H9 (cell line): ENCODE results near the gene AATF. TPM values are rescaled to one million over a fixed set of nuclear protein-coding genes. Genes with fewer than 3 reads are reported as not detected.

Experiments used
- DNase-seq: peaks from one replicate; pipeline ENCODE4 v3.0.0-alpha.2; 2017
- H2AFZ ChIP-seq: one replicate; pipeline ENCODE4 v1.6.1; 2013; ENCODE audit warnings: mild to moderate bottlenecking, low read length, control low read depth, moderate library complexity
- H2AK5ac ChIP-seq: 2 replicates; pipeline ENCODE4 v1.6.1; 2013; ENCODE audit warnings: low read length, control low read depth, mixed read lengths; ENCODE audit not compliant: insufficient read length
- H2BK120ac ChIP-seq: one replicate; pipeline ENCODE4 v1.6.1; 2013; ENCODE audit warnings: low read depth, mild to moderate bottlenecking, low read length, control low read depth, inconsistent platforms; ENCODE audit not compliant: poor library complexity, severe bottlenecking
- H2BK12ac ChIP-seq: 2 replicates; pipeline ENCODE4 v1.6.1; 2013; ENCODE audit warnings: low read length, control low read depth, mixed read lengths, low read depth; ENCODE audit not compliant: insufficient read length
- H2BK15ac ChIP-seq: 2 replicates; pipeline ENCODE4 v1.6.1; 2013; ENCODE audit warnings: low read depth, low read length, control low read depth
- H2BK20ac ChIP-seq: one replicate; pipeline ENCODE4 v1.6.1; 2013; ENCODE audit warnings: low read depth, mild to moderate bottlenecking, low read length, control low read depth, inconsistent platforms; ENCODE audit not compliant: poor library complexity, severe bottlenecking
- H2BK5ac ChIP-seq: 2 replicates; pipeline ENCODE4 v1.6.1; 2013; ENCODE audit warnings: low read length, control low read depth, mixed read lengths; ENCODE audit not compliant: insufficient read length
- H3K14ac ChIP-seq: 2 replicates; pipeline ENCODE4 v1.6.1; 2013; ENCODE audit warnings: low read length, control low read depth; ENCODE audit not compliant: insufficient read depth
- H3K18ac ChIP-seq: 2 replicates; pipeline ENCODE4 v1.6.1; 2013; ENCODE audit warnings: low read depth, mild to moderate bottlenecking, mixed read lengths, low read length, control low read depth; ENCODE audit not compliant: insufficient read length
- H3K23ac ChIP-seq: 2 replicates; pipeline ENCODE4 v1.6.1; 2013; ENCODE audit warnings: low read length, control low read depth, mixed read lengths, low read depth; ENCODE audit not compliant: insufficient read length
- H3K23me2 ChIP-seq: 2 replicates; pipeline ENCODE4 v1.6.1; 2013; ENCODE audit warnings: low read depth, mild to moderate bottlenecking, mixed read lengths, low read length, control low read depth; ENCODE audit not compliant: insufficient read length, poor library complexity, severe bottlenecking
- H3K27ac ChIP-seq: 2 replicates; pipeline ENCODE4 v1.5.1; 2013; ENCODE audit warnings: low read length, control low read depth, mixed read lengths, low read depth; ENCODE audit not compliant: insufficient read length
- H3K27me3 ChIP-seq: 2 replicates; pipeline ENCODE4 v1.6.1; 2013; ENCODE audit warnings: low read length, control low read depth, inconsistent platforms; ENCODE audit not compliant: insufficient read depth
- H3K4ac ChIP-seq: 2 replicates; pipeline ENCODE4 v1.6.1; 2013; ENCODE audit warnings: low read depth, mild to moderate bottlenecking, control low read depth, inconsistent platforms, low read length, moderate library complexity
- H3K4me1 ChIP-seq: 2 replicates; pipeline ENCODE4 v1.6.1; 2013; ENCODE audit warnings: low read length, control low read depth, inconsistent platforms; ENCODE audit not compliant: insufficient read depth
- H3K4me2 ChIP-seq: 2 replicates; pipeline ENCODE4 v1.6.1; 2013; ENCODE audit warnings: low read length, control low read depth, mixed read lengths; ENCODE audit not compliant: insufficient read length, insufficient read depth
- H3K56ac ChIP-seq: 2 replicates; pipeline ENCODE4 v1.6.1; 2013; ENCODE audit warnings: low read depth, mild to moderate bottlenecking, mixed read lengths, low read length, control low read depth; ENCODE audit not compliant: insufficient read length
- H3K79me1 ChIP-seq: 2 replicates; pipeline ENCODE4 v1.6.1; 2013; ENCODE audit warnings: low read depth, mild to moderate bottlenecking, moderate library complexity, low read length, control low read depth, inconsistent platforms; ENCODE audit not compliant: insufficient read depth, poor library complexity, severe bottlenecking
- H3K79me2 ChIP-seq: 2 replicates; pipeline ENCODE4 v1.6.1; 2013; ENCODE audit warnings: low read length, control low read depth, inconsistent platforms; ENCODE audit not compliant: insufficient read depth
- H3K9ac ChIP-seq: 2 replicates; pipeline ENCODE4 v1.6.1; 2013; ENCODE audit warnings: low read length, control low read depth, mixed read lengths; ENCODE audit not compliant: insufficient read length; ENCODE audit errors: extremely low read depth
- H3K9me3 ChIP-seq: one replicate; pipeline ENCODE4 v1.6.1; 2013; ENCODE audit warnings: low read depth, low read length, inconsistent platforms; ENCODE audit not compliant: control insufficient read depth
- H3T11ph ChIP-seq: one replicate; pipeline ENCODE4 v1.6.1; 2013; ENCODE audit warnings: mild to moderate bottlenecking, low read length, control low read depth, inconsistent platforms
- H4K20me1 ChIP-seq: one replicate; pipeline ENCODE4 v1.6.1; 2013; ENCODE audit not compliant: control insufficient read depth, insufficient read length, insufficient read depth
- H4K5ac ChIP-seq: 2 replicates; pipeline ENCODE4 v1.6.1; 2013; ENCODE audit warnings: low read depth, mild to moderate bottlenecking, mixed read lengths, low read length, control low read depth; ENCODE audit not compliant: insufficient read length
- H4K8ac ChIP-seq: replicated peaks from 2 replicates; pipeline ENCODE4 v1.6.1; 2013; ENCODE audit warnings: low read length, control low read depth, mixed read lengths, low read depth; ENCODE audit not compliant: insufficient read length
- H4K91ac ChIP-seq: 2 replicates; pipeline ENCODE4 v1.6.1; 2013; ENCODE audit warnings: low read depth, mild to moderate bottlenecking, moderate library complexity, mixed read lengths, low read length, control low read depth; ENCODE audit not compliant: insufficient read length
- H3K27ac Mint-ChIP-seq, 3 experiments: 2 replicates in 2 of 3; 3 replicates in 1 of 3; pipeline ENCODE4 v1.8.0; 2020 to 2021; ENCODE audit warnings: mixed read lengths in 3 of 3, mild to moderate bottlenecking in 1 of 3, moderate library complexity in 1 of 3
- H3K27me3 Mint-ChIP-seq: 2 replicates; pipeline ENCODE4 v1.8.0; 2021; ENCODE audit warnings: low read depth, mild to moderate bottlenecking, moderate library complexity, mixed read lengths
- H3K36me3 Mint-ChIP-seq, 3 experiments: 2 replicates in 2 of 3; 3 replicates in 1 of 3; pipeline ENCODE4 v1.8.0; 2020 to 2021; ENCODE audit warnings: low read depth in 3 of 3, mixed read lengths in 3 of 3; ENCODE audit not compliant: insufficient read depth in 1 of 3
- H3K4me1 Mint-ChIP-seq, 2 experiments: 2 replicates each; pipeline ENCODE4 v1.8.0; 2020; ENCODE audit warnings: mixed read lengths in 2 of 2
- H3K4me3 Mint-ChIP-seq, 2 experiments: 2 replicates in 1 of 2; 3 replicates in 1 of 2; pipeline ENCODE4 v1.8.0; 2020 to 2021; ENCODE audit warnings: mild to moderate bottlenecking in 2 of 2, mixed read lengths in 2 of 2, moderate library complexity in 1 of 2
- H3K9me3 Mint-ChIP-seq, 2 experiments: 2 replicates in 1 of 2; 3 replicates in 1 of 2; pipeline ENCODE4 v1.8.0; 2020; ENCODE audit warnings: mild to moderate bottlenecking in 2 of 2, mixed read lengths in 2 of 2, moderate library complexity in 1 of 2
- CTCF ChIP-seq: fragments of 200-600 bp; sonication (generic); conservative IDR thresholded peaks from 3 replicates; pipeline ENCODE4 v1.8.0; 2021; ENCODE audit warnings: antibody characterized with exemption, mild to moderate bottlenecking
- WGBS: extraction: QIAGEN DNeasy Blood & Tissue Kit; methylation state at CpG from one replicate; pipeline ENCODE4 v1.1.7; 2013; ENCODE audit warnings: missing lambda C conversion rate, low lambda C conversion rate, mixed read lengths; ENCODE audit not compliant: insufficient read length; ENCODE audit errors: extremely low coverage; 5-methylcytosine and 5-hydroxymethylcytosine counted together
- total RNA-seq: library from RNA; stranded (reverse); gene quantifications from 2 replicates; pipeline ENCODE4 v1.2.1, GENCODE V29; 2021

Gene AATF
- total RNA-seq, 1 experiment from 2014 or later, result 69.6 TPM

- Mint-ChIP-seq H3K4me3 (peak overlapping the region; percentile 12 to 72; a peak in 4 of 5 replicates), H3K27ac (no peak overlapping the region), H3K36me3 (no peaks in the 10 kb centered on the region; a peak in 1 of 7 replicates), H3K4me1 (peaks cover 71 to 84% of the 10 kb centered on the region in 2 experiments), H3K9me3 (peaks cover 0 to 8% of the 10 kb centered on the region in 2 experiments; a peak in 2 of 5 replicates), H3K27me3 (peaks cover 100% of the 10 kb centered on the region)
- Histone ChIP-seq H3K4me2 (peak overlapping the region; percentile 65), H3K9me3 (no peaks in the 10 kb centered on the region), H3T11ph (no peak overlapping the region), H4K91ac (no peak overlapping the region), H2BK120ac (no peak overlapping the region), H3K18ac (no peak overlapping the region), H3K14ac (no peak overlapping the region), H4K5ac (no peak overlapping the region), H2BK5ac (no peak overlapping the region), H3K79me1 (no peaks in the 10 kb centered on the region), H3K56ac (no peak overlapping the region), H4K20me1 (no peaks in the 10 kb centered on the region), H3K27ac (no peak overlapping the region), H3K9ac (no peak overlapping the region), H2BK15ac (no peak overlapping the region), H2BK20ac (no peak overlapping the region), H3K4me1 (peaks cover 7% of the 10 kb centered on the region; the same call in 1 of the 2 replicates), H3K4ac (no peak overlapping the region), H4K8ac (no peak overlapping the region), H2AFZ (no peak overlapping the region), H3K23ac (no peak overlapping the region), H2AK5ac (no peak overlapping the region), H2BK12ac (no peak overlapping the region), H3K27me3 (peaks cover 83% of the 10 kb centered on the region), H3K79me2 (no peaks in the 10 kb centered on the region), H3K23me2 (peaks cover 30% of the 10 kb centered on the region)
- no peak for TF ChIP-seq CTCF
- no CpG with 5 or more reads among the region's 23 CpGs for WGBS
- peak; percentile 40 for DNase-seq
These were observed 15.1 kb upstream of the AATF start for GRCh38 chr17:36933512-36934143.
